GM11168 (cell line): ENCODE data around the gene ELL2.

ENCODE experiments used
- in situ Hi-C: fragments of 300-500 bp; cut with MboI; formaldehyde crosslinking; loops from one replicate; pipeline ENCODE4 v1.12.0; 2022; ENCODE audit warnings: low sequenced_read_pairs; ENCODE audit not compliant: unreplicated experiment

The ELL2 gene

GRCh38 chr5:95961617-95962474, at the start of gene ELL2:
ELL2 (minus strand) TSS chr5:95961851; CDS start chr5:95961721, 130 bp downstream.
- in situ Hi-C loops: no loop called here

GRCh38 chr5:96008987-96009647, 47.5 kb upstream of the ELL2 start:
- in situ Hi-C loops: no loop called here

GRCh38 chr5:96008487-96008886, 46.8 kb upstream of the ELL2 start:
- in situ Hi-C loops: no loop called here

GRCh38 chr5:96007051-96007450, 45.4 kb upstream of the ELL2 start:
- in situ Hi-C loops: no loop called here

GRCh38 chr5:96006291-96006690, 44.6 kb upstream of the ELL2 start:
- in situ Hi-C loops: no loop called here

GRCh38 chr5:96004754-96005153, 43.1 kb upstream of the ELL2 start:
- in situ Hi-C loops: no loop called here

- in situ Hi-C loops: no loop called here
These were observed 42.4 kb upstream of the ELL2 start for GRCh38 chr5:96004087-96004486.

- in situ Hi-C loops: no loop called here
These were observed 39.6 kb upstream of the ELL2 start for GRCh38 chr5:96001262-96001661.

- in situ Hi-C loops: no loop called here
These were observed 38.7 kb upstream of the ELL2 start for GRCh38 chr5:96000308-96000707.

- in situ Hi-C loops: no loop called here
These were observed 35.5 kb upstream of the ELL2 start for GRCh38 chr5:95996904-95997723.

- in situ Hi-C loops: no loop called here
These were observed 34.4 kb upstream of the ELL2 start for GRCh38 chr5:95995962-95996489.

- in situ Hi-C loops: no loop called here
These were observed 32.1 kb upstream of the ELL2 start for GRCh38 chr5:95993776-95994175.

- in situ Hi-C loops: no loop called here
These were observed 31.6 kb upstream of the ELL2 start for GRCh38 chr5:95993266-95993665.

- in situ Hi-C loops: no loop called here
These were observed 27.8 kb upstream of the ELL2 start for GRCh38 chr5:95989283-95990048.

GRCh38 chr5:95988877-95989276, 27.2 kb upstream of the ELL2 start:
- in situ Hi-C loops: no loop called here

GRCh38 chr5:95988094-95988493, 26.4 kb upstream of the ELL2 start:
- in situ Hi-C loops: no loop called here

GRCh38 chr5:95986937-95987520, 25.4 kb upstream of the ELL2 start:
- in situ Hi-C loops: no loop called here

- in situ Hi-C loops: no loop called here
These were observed 24.4 kb upstream of the ELL2 start for GRCh38 chr5:95986001-95986400.

GRCh38 chr5:95985249-95985648, 23.6 kb upstream of the ELL2 start:
- in situ Hi-C loops: no loop called here
